Activated CD4-positive, alpha-beta memory T cell treated with anti-CD3 and anti-CD28 coated beads, Interleukin-2, amount 10 ng/mL, durations not matched to agents 7 days and 5 days (primary cell): ENCODE data around the gene USP17L11. TPM values are rescaled to one million over a fixed set of nuclear protein-coding genes. Genes with fewer than 3 reads are reported as not detected.
"Not testable (repeated sequence)": the region's sequence is repeated elsewhere in the genome, so short reads cannot be mapped to it uniquely, and the experiment has no call there.

ENCODE experiments used
- CTCF ChIA-PET: fragments of 350-600 bp; sonication (Branson Sonifier 250); formaldehyde crosslinking; loops from one replicate; lab custom pipeline; 2021; ENCODE audit warnings: antibody characterized with exemption, inconsistent platforms; lab: Charles Lee
- POLR2A ChIA-PET: fragments of 350-600 bp; sonication (Branson Sonifier 250); formaldehyde crosslinking; loops from one replicate; lab custom pipeline; 2021; ENCODE audit warnings: antibody characterized with exemption; lab: Charles Lee
- DNase-seq: peaks from one replicate; pipeline ENCODE4 v3.0.0-alpha.2; 2020
- H3K27ac Mint-ChIP-seq: one replicate; pipeline ENCODE4 v1.8.0; 2021; ENCODE audit warnings: mild to moderate bottlenecking, mixed read lengths
- H3K27me3 Mint-ChIP-seq: one replicate; pipeline ENCODE4 v1.8.0; 2021; ENCODE audit warnings: mixed read lengths
- H3K36me3 Mint-ChIP-seq: one replicate; pipeline ENCODE4 v1.8.0; 2021; ENCODE audit warnings: low read depth, mixed read lengths
- H3K4me1 Mint-ChIP-seq: one replicate; pipeline ENCODE4 v1.8.0; 2021; ENCODE audit warnings: mixed read lengths
- H3K4me3 Mint-ChIP-seq: one replicate; pipeline ENCODE4 v1.8.0; 2021; ENCODE audit warnings: mild to moderate bottlenecking, mixed read lengths
- H3K9me3 Mint-ChIP-seq: one replicate; pipeline ENCODE4 v1.8.0; 2021; ENCODE audit warnings: mixed read lengths
- total RNA-seq, 2 experiments: library from RNA; stranded (reverse); gene quantifications; one replicate each; pipeline ENCODE4 v1.2.3, GENCODE V29; 2021

Gene USP17L11, protein sequence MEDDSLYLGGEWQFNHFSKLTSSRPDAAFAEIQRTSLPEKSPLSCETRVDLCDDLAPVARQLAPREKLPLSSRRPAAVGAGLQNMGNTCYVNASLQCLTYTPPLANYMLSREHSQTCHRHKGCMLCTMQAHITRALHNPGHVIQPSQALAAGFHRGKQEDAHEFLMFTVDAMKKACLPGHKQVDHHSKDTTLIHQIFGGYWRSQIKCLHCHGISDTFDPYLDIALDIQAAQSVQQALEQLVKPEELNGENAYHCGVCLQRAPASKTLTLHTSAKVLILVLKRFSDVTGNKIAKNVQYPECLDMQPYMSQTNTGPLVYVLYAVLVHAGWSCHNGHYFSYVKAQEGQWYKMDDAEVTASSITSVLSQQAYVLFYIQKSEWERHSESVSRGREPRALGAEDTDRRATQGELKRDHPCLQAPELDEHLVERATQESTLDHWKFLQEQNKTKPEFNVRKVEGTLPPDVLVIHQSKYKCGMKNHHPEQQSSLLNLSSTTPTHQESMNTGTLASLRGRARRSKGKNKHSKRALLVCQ
- not detected for total RNA-seq

DNA sequence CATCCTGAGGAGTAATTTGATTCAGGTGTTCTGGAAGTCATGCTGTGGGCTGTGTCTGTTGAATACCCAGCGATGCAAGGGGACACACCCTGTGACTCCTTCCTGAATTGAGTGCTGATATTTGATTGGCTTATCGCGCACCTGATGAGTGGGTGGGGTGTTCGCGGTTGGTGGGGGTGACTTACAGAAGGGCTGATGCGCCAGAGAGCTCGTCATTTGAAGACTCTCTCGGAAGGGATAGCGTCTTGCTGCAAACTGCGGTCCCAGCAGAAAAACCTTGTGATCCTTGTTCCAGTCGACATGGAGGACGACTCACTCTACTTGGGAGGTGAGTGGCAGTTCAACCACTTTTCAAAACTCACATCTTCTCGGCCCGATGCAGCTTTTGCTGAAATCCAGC is at the start of gene USP17L11:
USP17L11 (plus strand) TSS at position 301 of the 400 bp plus-strand sequence; CDS start at position 301, 0 bp downstream.
- DNase-seq, CTCF ChIA-PET, H3K9me3 Mint-ChIP-seq, H3K36me3 Mint-ChIP-seq, H3K27ac Mint-ChIP-seq, H3K4me3 Mint-ChIP-seq, H3K27me3 Mint-ChIP-seq, H3K4me1 Mint-ChIP-seq, POLR2A ChIA-PET: not testable (repeated sequence)

DNA sequence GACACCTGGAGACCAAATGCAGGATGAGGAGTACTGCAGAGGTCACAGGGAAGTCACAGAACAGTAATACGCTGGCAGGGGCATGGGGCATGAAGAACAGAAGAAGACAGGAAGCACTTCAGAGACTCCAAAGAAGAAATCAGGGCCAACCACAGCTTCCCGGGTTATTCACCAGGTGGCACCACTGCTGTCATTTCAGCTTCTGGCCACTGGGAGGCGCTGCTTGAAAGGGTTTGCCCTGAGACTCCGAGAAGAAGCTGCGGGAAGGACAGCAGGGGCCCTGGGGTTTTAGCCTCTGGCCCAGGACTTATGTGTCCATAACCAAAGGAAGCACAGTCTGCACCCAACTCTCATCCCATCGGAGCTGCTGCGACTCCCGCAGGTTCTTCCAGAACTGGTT is 49.2 kb upstream of the USP17L11 start:
- POLR2A ChIA-PET, H3K4me1 Mint-ChIP-seq: not testable (repeated sequence)

DNA sequence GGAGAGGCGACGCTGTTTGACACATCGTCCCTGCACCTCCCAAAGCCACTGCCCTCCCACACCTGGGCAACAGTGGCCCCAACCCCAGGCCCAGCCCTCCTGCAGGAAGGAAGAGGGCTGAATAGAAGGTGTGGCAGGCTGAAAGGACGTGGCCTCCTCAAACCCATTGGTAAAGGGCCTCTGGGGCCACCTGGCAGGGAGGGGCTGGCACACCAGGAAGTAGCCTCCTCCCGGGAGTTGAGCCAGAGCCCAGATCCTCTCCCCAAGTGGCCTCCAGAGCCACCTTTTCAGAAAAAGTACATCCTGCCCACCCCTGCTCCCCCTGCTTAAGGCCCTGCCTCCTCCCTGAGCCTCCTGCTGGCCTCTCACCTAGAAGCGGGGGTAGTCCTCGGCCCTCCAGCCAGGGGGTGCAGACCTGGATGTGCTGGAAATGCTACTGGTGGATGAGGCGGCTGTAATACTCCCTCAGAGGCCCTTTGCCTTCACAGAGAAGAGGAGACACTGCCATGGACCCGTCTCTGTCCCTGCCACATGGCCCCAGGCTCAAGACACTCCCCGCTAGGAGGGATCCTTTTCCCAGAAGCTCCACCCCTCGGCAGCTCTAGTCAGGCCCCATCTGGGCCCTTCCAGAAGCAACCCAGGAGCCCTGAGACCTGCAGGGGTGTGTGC is 45.3 kb upstream of the USP17L11 start, which contains the start of gene FAM90A26:
FAM90A26 (plus strand) TSS at position 619 of the 669 bp plus-strand sequence. CDS start 2,764 bp downstream, outside the sequence.
- POLR2A ChIA-PET, H3K4me1 Mint-ChIP-seq, H3K36me3 Mint-ChIP-seq: not testable (repeated sequence)

More for the DNA sequence above, 49.2 kb upstream of the USP17L11 start:
- H3K9me3 Mint-ChIP-seq, H3K4me3 Mint-ChIP-seq, H3K27ac Mint-ChIP-seq, CTCF ChIA-PET, H3K27me3 Mint-ChIP-seq, H3K36me3 Mint-ChIP-seq: not testable (repeated sequence)
- DNase-seq, result peak; percentile 62

DNA sequence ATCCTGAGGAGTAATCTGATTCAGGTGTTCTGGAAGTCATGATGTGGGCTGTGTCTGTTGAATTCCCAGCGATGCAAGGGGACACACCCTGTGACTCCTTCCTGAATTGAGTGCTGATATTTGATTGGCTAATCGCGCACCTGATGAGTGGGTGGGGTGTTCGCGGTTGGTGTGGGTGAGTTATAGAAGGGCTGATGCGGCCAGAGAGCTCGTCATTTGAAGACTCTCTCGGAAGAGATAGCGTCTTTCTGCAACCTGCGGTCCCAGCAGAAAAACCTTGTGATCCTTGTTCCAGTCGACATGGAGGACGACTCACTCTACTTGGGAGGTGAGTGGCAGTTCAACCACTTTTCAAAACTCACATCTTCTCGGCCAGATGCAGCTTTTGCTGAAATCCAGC is 4.8 kb upstream of the USP17L11 start, which contains the start of gene USP17L10:
USP17L10 (plus strand) TSS at position 301 of the 400 bp plus-strand sequence; CDS start at position 301, 0 bp downstream.
- H3K27me3 Mint-ChIP-seq, H3K27ac Mint-ChIP-seq, H3K4me1 Mint-ChIP-seq, H3K4me3 Mint-ChIP-seq, DNase-seq, H3K36me3 Mint-ChIP-seq, CTCF ChIA-PET, POLR2A ChIA-PET, H3K9me3 Mint-ChIP-seq: not testable (repeated sequence)

More for the DNA sequence above, 45.3 kb upstream of the USP17L11 start, which contains the start of gene FAM90A26:
- CTCF ChIA-PET, H3K27me3 Mint-ChIP-seq, H3K27ac Mint-ChIP-seq, H3K4me3 Mint-ChIP-seq, DNase-seq, H3K9me3 Mint-ChIP-seq: not testable (repeated sequence)

DNA sequence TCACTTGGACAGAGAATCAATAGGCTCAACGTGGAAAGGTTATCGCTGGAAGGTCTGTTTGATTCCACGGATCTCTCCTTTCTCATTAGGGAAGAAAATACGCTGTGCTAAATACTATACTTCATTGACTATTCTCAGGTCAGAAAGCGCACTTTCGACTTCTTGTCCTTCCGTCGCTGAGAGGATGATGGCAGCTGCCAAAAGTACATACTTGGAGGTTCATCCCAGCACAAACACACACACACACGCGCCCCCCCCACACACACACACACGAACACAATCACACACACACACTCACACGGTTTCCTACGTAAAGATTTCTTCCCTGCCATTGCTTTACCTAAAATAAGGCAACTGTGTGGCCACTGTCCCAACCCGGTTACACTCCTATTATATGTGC is 504 bp upstream of the USP17L11 start:
- H3K27me3 Mint-ChIP-seq, POLR2A ChIA-PET, CTCF ChIA-PET, H3K36me3 Mint-ChIP-seq, DNase-seq, H3K4me3 Mint-ChIP-seq, H3K9me3 Mint-ChIP-seq, H3K27ac Mint-ChIP-seq, H3K4me1 Mint-ChIP-seq: not testable (repeated sequence)

DNA sequence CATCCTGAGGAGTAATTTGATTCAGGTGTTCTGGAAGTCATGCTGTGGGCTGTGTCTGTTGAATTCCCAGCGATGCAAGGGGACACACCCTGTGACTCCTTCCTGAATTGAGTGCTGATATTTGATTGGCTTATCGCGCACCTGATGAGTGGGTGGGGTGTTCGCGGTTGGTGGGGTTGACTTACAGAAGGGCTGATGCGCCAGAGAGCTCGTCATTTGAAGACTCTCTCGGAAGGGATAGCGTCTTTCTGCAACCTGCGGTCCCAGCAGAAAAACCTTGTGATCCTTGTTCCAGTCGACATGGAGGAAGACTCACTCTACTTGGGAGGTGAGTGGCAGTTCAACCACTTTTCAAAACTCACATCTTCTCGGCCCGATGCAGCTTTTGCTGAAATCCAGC is 4.6 kb downstream of the USP17L11 start, which contains the start of gene USP17L12:
USP17L12 (plus strand) TSS at position 301 of the 400 bp plus-strand sequence; CDS start at position 301, 0 bp downstream.
- CTCF ChIA-PET, H3K4me3 Mint-ChIP-seq, H3K36me3 Mint-ChIP-seq, H3K9me3 Mint-ChIP-seq, POLR2A ChIA-PET, H3K27me3 Mint-ChIP-seq, DNase-seq, H3K27ac Mint-ChIP-seq, H3K4me1 Mint-ChIP-seq: not testable (repeated sequence)

DNA sequence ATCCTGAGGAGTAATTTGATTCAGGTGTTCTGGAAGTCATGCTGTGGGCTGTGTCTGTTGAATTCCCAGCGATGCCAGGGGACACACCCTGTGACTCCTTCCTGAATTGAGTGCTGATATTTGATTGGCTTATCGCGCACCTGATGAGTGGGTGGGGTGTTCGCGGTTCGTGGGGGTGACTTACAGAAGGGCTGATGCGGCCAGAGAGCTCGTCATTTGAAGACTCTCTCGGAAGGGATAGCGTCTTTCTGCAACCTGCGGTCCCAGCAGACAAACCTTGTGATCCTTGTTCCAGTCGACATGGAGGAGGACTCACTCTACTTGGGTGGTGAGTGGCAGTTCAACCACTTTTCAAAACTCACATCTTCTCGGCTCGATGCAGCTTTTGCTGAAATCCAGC is 9.4 kb downstream of the USP17L11 start, which contains the start of gene USP17L13:
USP17L13 (plus strand) TSS at position 301 of the 400 bp plus-strand sequence; CDS start at position 301, 0 bp downstream.
- CTCF ChIA-PET, H3K36me3 Mint-ChIP-seq: not testable (repeated sequence)

DNA sequence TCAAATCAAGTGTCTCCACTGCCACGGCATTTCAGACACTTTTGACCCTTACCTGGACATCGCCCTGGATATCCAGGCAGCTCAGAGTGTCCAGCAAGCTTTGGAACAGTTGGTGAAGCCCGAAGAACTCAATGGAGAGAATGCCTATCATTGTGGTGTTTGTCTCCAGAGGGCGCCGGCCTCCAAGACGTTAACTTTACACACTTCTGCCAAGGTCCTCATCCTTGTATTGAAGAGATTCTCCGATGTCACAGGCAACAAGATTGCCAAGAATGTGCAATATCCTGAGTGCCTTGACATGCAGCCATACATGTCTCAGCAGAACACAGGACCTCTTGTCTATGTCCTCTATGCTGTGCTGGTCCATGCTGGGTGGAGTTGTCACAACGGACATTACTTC is 15.0 kb downstream of the USP17L11 start:
- H3K4me1 Mint-ChIP-seq, result not testable (repeated sequence)

More for the DNA sequence above, 9.4 kb downstream of the USP17L11 start, which contains the start of gene USP17L13:
- H3K4me3 Mint-ChIP-seq, DNase-seq, H3K9me3 Mint-ChIP-seq, H3K27me3 Mint-ChIP-seq, H3K4me1 Mint-ChIP-seq, POLR2A ChIA-PET, H3K27ac Mint-ChIP-seq: not testable (repeated sequence)

DNA sequence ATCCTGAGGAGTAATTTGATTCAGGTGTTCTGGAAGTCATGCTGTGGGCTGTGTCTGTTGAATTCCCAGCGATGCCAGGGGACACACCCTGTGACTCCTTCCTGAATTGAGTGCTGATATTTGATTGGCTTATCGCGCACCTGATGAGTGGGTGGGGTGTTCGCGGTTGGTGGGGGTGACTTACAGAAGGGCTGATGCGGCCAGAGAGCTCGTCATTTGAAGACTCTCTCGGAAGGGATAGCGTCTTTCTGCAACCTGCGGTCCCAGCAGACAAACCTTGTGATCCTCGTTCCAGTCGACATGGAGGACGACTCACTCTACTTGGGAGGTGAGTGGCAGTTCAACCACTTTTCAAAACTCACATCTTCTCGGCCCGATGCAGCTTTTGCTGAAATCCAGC is 18.9 kb downstream of the USP17L11 start, which contains the start of gene USP17L15:
USP17L15 (plus strand) TSS at position 301 of the 400 bp plus-strand sequence; CDS start at position 301, 0 bp downstream.
- CTCF ChIA-PET, H3K27me3 Mint-ChIP-seq, POLR2A ChIA-PET, H3K36me3 Mint-ChIP-seq, H3K9me3 Mint-ChIP-seq, H3K4me1 Mint-ChIP-seq, H3K27ac Mint-ChIP-seq, DNase-seq, H3K4me3 Mint-ChIP-seq: not testable (repeated sequence)

More for the DNA sequence above, 15.0 kb downstream of the USP17L11 start:
- H3K27ac Mint-ChIP-seq, DNase-seq, H3K4me3 Mint-ChIP-seq, CTCF ChIA-PET, H3K36me3 Mint-ChIP-seq, POLR2A ChIA-PET, H3K27me3 Mint-ChIP-seq, H3K9me3 Mint-ChIP-seq: not testable (repeated sequence)

DNA sequence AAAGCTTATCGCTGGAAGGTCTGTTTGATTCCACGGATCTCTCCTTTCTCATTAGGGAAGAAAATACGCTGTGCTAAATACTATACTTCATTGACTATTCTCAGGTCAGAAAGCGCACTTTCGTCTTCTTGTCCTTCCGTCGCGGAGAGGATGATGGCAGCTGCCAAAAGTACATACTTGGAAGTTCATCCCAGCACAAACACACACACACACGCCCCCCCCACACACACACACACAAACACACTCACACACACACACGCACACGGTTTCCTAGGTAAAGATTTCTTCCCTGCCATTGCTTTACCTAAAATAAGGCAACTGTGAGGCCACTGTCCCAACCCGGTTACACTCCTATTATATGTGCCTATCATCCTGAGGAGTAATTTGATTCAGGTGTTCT is 23.3 kb downstream of the USP17L11 start:
- CTCF ChIA-PET, H3K4me3 Mint-ChIP-seq, H3K9me3 Mint-ChIP-seq: not testable (repeated sequence)

DNA sequence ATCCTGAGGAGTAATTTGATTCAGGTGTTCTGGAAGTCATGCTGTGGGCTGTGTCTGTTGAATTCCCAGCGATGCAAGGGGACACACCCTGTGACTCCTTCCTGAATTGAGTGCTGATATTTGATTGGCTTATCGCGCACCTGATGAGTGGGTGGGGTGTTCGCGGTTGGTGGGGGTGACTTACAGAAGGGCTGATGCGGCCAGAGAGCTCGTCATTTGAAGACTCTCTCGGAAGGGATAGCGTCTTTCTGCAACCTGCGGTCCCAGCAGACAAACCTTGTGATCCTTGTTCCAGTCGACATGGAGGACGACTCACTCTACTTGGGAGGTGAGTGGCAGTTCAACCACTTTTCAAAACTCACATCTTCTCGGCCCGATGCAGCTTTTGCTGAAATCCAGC is 28.4 kb downstream of the USP17L11 start, which contains the start of gene USP17L17:
USP17L17 (plus strand) TSS at position 301 of the 400 bp plus-strand sequence; CDS start at position 301, 0 bp downstream.
- H3K4me3 Mint-ChIP-seq, POLR2A ChIA-PET, H3K36me3 Mint-ChIP-seq, H3K9me3 Mint-ChIP-seq, H3K27me3 Mint-ChIP-seq, H3K4me1 Mint-ChIP-seq, CTCF ChIA-PET, H3K27ac Mint-ChIP-seq, DNase-seq: not testable (repeated sequence)

More for the DNA sequence above, 23.3 kb downstream of the USP17L11 start:
- H3K27ac Mint-ChIP-seq, POLR2A ChIA-PET, H3K36me3 Mint-ChIP-seq, DNase-seq, H3K4me1 Mint-ChIP-seq, H3K27me3 Mint-ChIP-seq: not testable (repeated sequence)

DNA sequence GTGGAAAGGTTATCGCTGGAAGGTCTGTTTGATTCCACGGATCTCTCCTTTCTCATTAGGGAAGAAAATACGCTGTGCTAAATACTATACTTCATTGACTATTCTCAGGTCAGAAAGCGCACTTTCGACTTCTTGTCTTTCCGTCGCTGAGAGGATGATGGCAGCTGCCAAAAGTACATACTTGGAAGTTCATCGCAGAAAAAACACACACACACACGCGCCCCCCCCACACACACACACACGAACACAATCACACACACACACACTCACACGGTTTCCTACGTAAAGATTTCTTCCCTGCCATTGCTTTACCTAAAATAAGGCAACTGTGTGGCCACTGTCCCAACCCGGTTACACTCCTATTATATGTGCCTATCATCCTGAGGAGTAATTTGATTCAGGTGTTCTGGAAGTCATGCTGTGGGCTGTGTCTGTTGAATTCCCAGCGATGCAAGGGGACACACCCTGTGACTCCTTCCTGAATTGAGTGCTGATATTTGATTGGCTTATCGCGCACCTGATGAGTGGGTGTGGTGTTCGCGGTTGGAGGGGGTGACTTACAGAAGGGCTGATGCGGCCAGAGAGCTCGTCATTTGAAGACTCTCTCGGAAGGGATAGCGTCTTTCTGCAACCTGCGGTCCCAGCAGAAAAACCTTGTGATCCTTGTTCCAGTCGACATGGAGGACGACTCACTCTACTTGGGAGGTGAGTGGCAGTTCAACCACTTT is 32.9 kb downstream of the USP17L11 start, which contains the start of gene USP17L18:
USP17L18 (plus strand) TSS at position 678 of the 728 bp plus-strand sequence; CDS start at position 678, 0 bp downstream.
- H3K27me3 Mint-ChIP-seq, H3K4me3 Mint-ChIP-seq, POLR2A ChIA-PET, H3K36me3 Mint-ChIP-seq, H3K4me1 Mint-ChIP-seq, CTCF ChIA-PET, H3K9me3 Mint-ChIP-seq, H3K27ac Mint-ChIP-seq: not testable (repeated sequence)
- DNase-seq, result peak; percentile 14
